ENCODE results near the gene SPACA4.

SPACA4 gene

GRCh38 chr19:48656840-48657474 lies 50.4 kb downstream of the SPACA4 start:
- Histone ChIP-seq H3K36me3 (ENCODE audit: insufficient read depth, low read length) (no peaks in the 10 kb centered on the region), H3K4me1 (ENCODE audit: insufficient read depth, low read length) (peaks cover 5% of the 10 kb centered on the region; the same call in 1 of the 2 replicates), H3K9ac (ENCODE audit: low read depth, low read length) (no peak overlapping the region), H3K9me3 (ENCODE audit: control insufficient read depth, insufficient read depth, low read length) (no peaks in the 10 kb centered on the region)

All from ES-I3 (cell line).